Common myeloid progenitor, CD34-positive (primary cell): ENCODE measurements around the gene TCOF1.
A peak's percentile ranks its signal among the peaks of the same experiment; 100 is the strongest.

ENCODE experiments used
- CTCF ChIA-PET: fragments of 350-600 bp; sonication (Branson Sonifier 250); formaldehyde crosslinking; loops from one replicate; lab custom pipeline; 2021; ENCODE audit warnings: antibody characterized with exemption; lab: Charles Lee
- POLR2A ChIA-PET: fragments of 350-600 bp; sonication (Branson Sonifier 250); formaldehyde crosslinking; loops from one replicate; lab custom pipeline; 2021; ENCODE audit warnings: antibody characterized with exemption; lab: Charles Lee
- DNase-seq, 3 donors: peaks; one replicate each; pipeline versions ENCODE4 v3.0.0 to v3.0.0-alpha.2; 2013
- H3K27ac ChIP-seq, 2 experiments: 1 replicate in 1 of 2; 2 replicates in 1 of 2; pipeline ENCODE4 v1.7.0; 2013; ENCODE audit warnings: inconsistent platforms in 2 of 2, low read length in 2 of 2, mild to moderate bottlenecking in 2 of 2, low read depth in 1 of 2, moderate library complexity in 1 of 2; ENCODE audit not compliant: severe bottlenecking in 2 of 2, insufficient read depth in 1 of 2, poor library complexity in 1 of 2
- H3K27me3 ChIP-seq, 5 experiments: replicated peaks in 2 of 5; 1 replicate in 3 of 5; 2 replicates in 2 of 5; pipeline versions ENCODE4 v1.6.1 to v1.7.0; 2013; ENCODE audit warnings: low read length in 4 of 5, mild to moderate bottlenecking in 2 of 5, moderate library complexity in 2 of 5, inconsistent platforms in 1 of 5; ENCODE audit not compliant: insufficient read depth in 5 of 5, control insufficient read depth in 4 of 5
- H3K36me3 ChIP-seq, 4 experiments: 1 replicate in 2 of 4; 2 replicates in 2 of 4; pipeline versions ENCODE4 v1.6.1 to v1.7.0; 2013; ENCODE audit warnings: low read length in 3 of 4, control low read depth in 1 of 4, mild to moderate bottlenecking in 1 of 4; ENCODE audit not compliant: control insufficient read depth in 4 of 4, insufficient read depth in 4 of 4
- H3K4me1 ChIP-seq, 4 experiments: 1 replicate in 3 of 4; 2 replicates in 1 of 4; pipeline versions ENCODE4 v1.6.1 to v1.7.1; 2013; ENCODE audit warnings: low read length in 3 of 4, mild to moderate bottlenecking in 3 of 4, control low read depth in 1 of 4, inconsistent platforms in 1 of 4, moderate library complexity in 1 of 4; ENCODE audit not compliant: control insufficient read depth in 4 of 4, insufficient read depth in 4 of 4; ENCODE audit errors: control extremely low read depth in 1 of 4
- H3K4me3 ChIP-seq, 7 experiments: 1 replicate in 4 of 7; 2 replicates in 3 of 7; pipeline versions ENCODE4 v1.5.1 to v1.7.0; 2013; ENCODE audit warnings: mild to moderate bottlenecking in 7 of 7, low read length in 6 of 7, moderate library complexity in 6 of 7, inconsistent platforms in 2 of 7, low read depth in 2 of 7, control low read depth in 1 of 7; ENCODE audit not compliant: insufficient read depth in 4 of 7, control insufficient read depth in 1 of 7; ENCODE audit errors: extremely low read depth in 1 of 7
- H3K9me3 ChIP-seq, 5 experiments: 1 replicate in 4 of 5; 2 replicates in 1 of 5; pipeline versions ENCODE4 v1.6.1 to v1.7.1; 2013; ENCODE audit warnings: low read length in 4 of 5, mild to moderate bottlenecking in 2 of 5, inconsistent platforms in 1 of 5, low read depth in 1 of 5, moderate library complexity in 1 of 5; ENCODE audit not compliant: control insufficient read depth in 4 of 5, insufficient read depth in 2 of 5; ENCODE audit errors: control extremely low read depth in 1 of 5
- WGBS: methylation state at CpG from one replicate; pipeline ENCODE4 v1.1.5; 2013; ENCODE audit not compliant: insufficient coverage; 5-methylcytosine and 5-hydroxymethylcytosine counted together

The TCOF1 gene

DNA sequence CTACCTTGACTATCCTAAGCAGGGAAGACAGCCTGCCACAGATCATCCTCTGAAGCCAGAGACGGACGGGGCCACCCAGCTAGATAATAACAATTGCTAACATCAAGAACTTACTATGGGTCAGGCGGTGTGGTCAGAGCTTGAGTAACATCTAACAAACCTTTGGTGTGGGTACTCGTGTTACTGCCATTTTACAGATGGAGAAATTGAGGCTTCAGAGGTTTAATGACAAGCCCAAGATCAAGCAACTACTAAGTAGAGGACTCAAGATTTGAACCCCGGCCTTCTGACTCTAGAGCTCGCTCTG is 38.1 kb upstream of the TCOF1 start:
- Histone ChIP-seq H3K4me3 (no peak overlapping the region), H3K36me3 (no peaks in the 10 kb centered on the region), H3K4me1 (no peaks in the 10 kb centered on the region), H3K27ac (no peak overlapping the region), H3K9me3 (no peaks in the 10 kb centered on the region), H3K27me3 (no peaks in the 10 kb centered on the region)
- no peak for DNase-seq
- ChIA-PET POLR2A (no interaction called here), CTCF (interaction anchor here (1.0 to 1.9 kb wide), 3 partner anchors 8 to 51 kb away, joined by 4 to 5 read pairs (median 4); no protein-coding TSS in a partner anchor)
- 94% methylated on average over 2 of the region's 6 CpGs for WGBS

DNA sequence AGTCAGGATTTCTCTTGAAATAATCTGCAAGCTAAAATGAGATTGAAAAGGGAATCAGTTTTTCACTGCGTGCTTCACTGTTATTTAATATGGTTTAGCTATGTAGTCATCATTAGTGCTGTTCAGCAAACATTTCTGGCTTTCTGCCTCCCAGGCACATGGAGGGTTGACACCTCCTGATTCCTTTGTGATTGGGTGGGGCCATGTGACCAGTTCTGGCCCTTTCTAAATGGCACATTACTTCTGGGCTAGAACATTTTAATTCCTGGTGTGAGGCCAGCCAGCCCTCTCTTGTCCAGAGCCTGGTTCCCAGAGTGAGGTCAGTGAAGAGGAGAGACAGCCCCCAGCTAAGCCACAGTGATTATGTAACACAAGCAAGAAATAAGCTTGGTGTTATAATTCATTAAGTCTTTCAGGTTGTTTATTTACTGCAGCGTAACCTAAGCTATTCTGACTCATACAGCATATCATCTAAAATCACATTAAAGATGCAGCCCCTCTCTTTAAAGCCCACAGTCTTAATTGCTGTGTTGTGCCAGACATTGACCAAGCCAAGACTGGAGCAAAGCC is 37.4 kb upstream of the TCOF1 start:
- peak in 2 of 3 donors; percentile 8 to 21 for DNase-seq
- Histone ChIP-seq H3K27me3 (no peaks in the 10 kb centered on the region), H3K4me3 (no peak overlapping the region), H3K9me3 (no peaks in the 10 kb centered on the region), H3K27ac (no peak overlapping the region), H3K4me1 (no peaks in the 10 kb centered on the region), H3K36me3 (no peaks in the 10 kb centered on the region)
- CTCF ChIA-PET, result interaction anchor here (1.0 to 1.9 kb wide), 4 partner anchors 8 to 52 kb away, joined by 4 to 5 read pairs (median 4); no protein-coding TSS in a partner anchor
- 100% methylated on average over 1 of the region's 2 CpGs for WGBS
- POLR2A ChIA-PET, result interaction anchor here (0.6 kb wide), 1 partner anchor 64 kb away, joined by 3 read pairs; no protein-coding TSS in a partner anchor

- 100% methylated on average over 1 of the region's 1 CpG for WGBS
- POLR2A ChIA-PET, result no interaction called here
- Histone ChIP-seq H3K4me1 (no peaks in the 10 kb centered on the region), H3K36me3 (no peaks in the 10 kb centered on the region), H3K27ac (no peak overlapping the region), H3K27me3 (no peaks in the 10 kb centered on the region), H3K9me3 (no peaks in the 10 kb centered on the region), H3K4me3 (no peak overlapping the region)
- no peak for DNase-seq
- CTCF ChIA-PET, result interaction anchor here (0.8 to 1.3 kb wide), 3 partner anchors 9 to 30 kb away, joined by 4 read pairs; no protein-coding TSS in a partner anchor
Observed at GRCh38 chr5:150321211-150321610, 36.3 kb upstream of the TCOF1 start.

- no peaks in the 10 kb centered on the region for H3K4me1 ChIP-seq
- no peaks in the 10 kb centered on the region for H3K27me3 ChIP-seq
- WGBS, result no CpG with 5 or more reads among the region's 1 CpG
- POLR2A ChIA-PET, result no interaction called here
- no peak for DNase-seq
- H3K36me3 ChIP-seq, result no peaks in the 10 kb centered on the region
- H3K27ac ChIP-seq, result no peak overlapping the region
- no peaks in the 10 kb centered on the region for H3K9me3 ChIP-seq
- CTCF ChIA-PET, result interaction anchor here (1.2 kb wide), 1 partner anchor 29 kb away, joined by 4 read pairs; no protein-coding TSS in a partner anchor
- H3K4me3 ChIP-seq, result no peak overlapping the region
Observed at GRCh38 chr5:150321784-150322183, 35.7 kb upstream of the TCOF1 start.

DNA sequence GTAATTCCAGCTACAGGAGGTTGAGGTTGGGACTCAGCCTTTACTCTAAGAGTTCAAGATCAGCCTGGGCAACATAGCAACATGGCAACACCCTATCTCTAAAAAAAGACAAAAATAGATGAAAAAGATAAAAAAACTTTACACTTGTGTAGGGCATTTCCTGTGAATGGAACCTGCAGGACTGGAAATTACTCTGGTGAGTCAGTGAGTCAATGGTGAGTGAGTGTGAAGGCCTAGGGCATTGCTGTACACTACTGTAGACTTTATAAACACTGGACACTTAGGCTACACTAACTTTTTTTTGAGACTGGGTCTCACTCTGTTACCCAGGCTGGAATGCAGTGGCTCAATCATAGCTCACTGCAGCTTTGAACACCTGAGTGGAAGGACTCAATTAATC is 35.3 kb upstream of the TCOF1 start:
- Histone ChIP-seq H3K4me1 (no peaks in the 10 kb centered on the region), H3K36me3 (no peaks in the 10 kb centered on the region), H3K4me3 (no peak overlapping the region), H3K9me3 (no peaks in the 10 kb centered on the region), H3K27ac (no peak overlapping the region), H3K27me3 (no peaks in the 10 kb centered on the region)
- POLR2A ChIA-PET, result no interaction called here
- CTCF ChIA-PET, result no interaction called here
- DNase-seq, result no peak

DNA sequence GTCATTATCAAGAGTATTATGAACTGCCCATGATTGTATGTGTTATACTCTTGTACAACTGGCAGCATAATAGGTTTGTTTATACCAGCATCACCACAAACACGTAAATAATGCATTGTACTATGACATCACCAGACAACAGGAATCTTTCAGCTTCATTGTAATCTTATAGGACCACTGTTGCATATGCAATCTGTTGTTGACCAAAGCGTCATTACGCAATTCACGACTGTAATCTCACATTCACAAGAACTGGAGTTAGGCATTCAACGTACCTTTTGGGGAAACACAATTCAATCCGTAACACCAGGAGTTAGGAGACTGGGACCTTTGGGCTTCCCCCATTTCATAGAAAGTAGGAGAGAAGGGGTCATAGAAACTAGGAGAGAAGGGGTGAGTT is 34.4 kb upstream of the TCOF1 start:
- POLR2A ChIA-PET, result no interaction called here
- Histone ChIP-seq H3K27me3 (peaks cover 0 to 3% (median 0%) of the 10 kb centered on the region in 5 experiments), H3K4me1 (no peaks in the 10 kb centered on the region), H3K9me3 (no peaks in the 10 kb centered on the region), H3K4me3 (no peak overlapping the region), H3K36me3 (no peaks in the 10 kb centered on the region), H3K27ac (no peak overlapping the region)
- CTCF ChIA-PET, result no interaction called here
- DNase-seq, result no peak
- WGBS, result 95% methylated on average over 5 of the region's 6 CpGs

- ChIA-PET POLR2A (no interaction called here), CTCF (no interaction called here)
- Histone ChIP-seq H3K4me1 (no peaks in the 10 kb centered on the region), H3K4me3 (no peak overlapping the region), H3K27me3 (peaks cover 0 to 5% (median 0%) of the 10 kb centered on the region in 5 experiments), H3K9me3 (no peaks in the 10 kb centered on the region), H3K27ac (no peak overlapping the region), H3K36me3 (no peaks in the 10 kb centered on the region)
- 98% methylated on average over 7 of the region's 8 CpGs for WGBS
- no peak for DNase-seq
Observed at GRCh38 chr5:150323819-150324218, 33.7 kb upstream of the TCOF1 start.
